ENCODE results near the gene PNPLA2. TPM values are rescaled to one million over a fixed set of nuclear protein-coding genes. Genes with fewer than 3 reads are reported as not detected.

The PNPLA2 gene
- polyA plus RNA-seq, 3 donors, result 66.0 to 79.1 (median 74.7) TPM

GRCh38 chr11:854601-855329 lies 36.1 kb downstream of the PNPLA2 start:
- no peak for DNase-seq

GRCh38 chr11:855330-855674 lies 36.6 kb downstream of the PNPLA2 start:
- no peak for DNase-seq

GRCh38 chr11:855796-856195 lies 37.1 kb downstream of the PNPLA2 start:
- DNase-seq, result no peak

GRCh38 chr11:856397-856796 lies 37.7 kb downstream of the PNPLA2 start:
- no peak for DNase-seq

- no peak for DNase-seq
These were observed 39.5 kb downstream of the PNPLA2 start for GRCh38 chr11:858053-858761.

GRCh38 chr11:858762-859339 lies 40.1 kb downstream of the PNPLA2 start:
- DNase-seq, result no peak

GRCh38 chr11:859394-860131 lies 40.8 kb downstream of the PNPLA2 start:
- DNase-seq, result peak; percentile 69

- DNase-seq, result no peak
These were observed 41.8 kb downstream of the PNPLA2 start for GRCh38 chr11:860234-861104.

- no peak for DNase-seq
These were observed 42.4 kb downstream of the PNPLA2 start for GRCh38 chr11:861105-861479.

GRCh38 chr11:862081-862661 lies 43.5 kb downstream of the PNPLA2 start:
- no peak for DNase-seq

- DNase-seq, result no peak
These were observed 43.9 kb downstream of the PNPLA2 start for GRCh38 chr11:862696-863022.

- peak; percentile 55 for DNase-seq
These were observed 44.6 kb downstream of the PNPLA2 start for GRCh38 chr11:863023-863909.

- no peak for DNase-seq
These were observed 45.5 kb downstream of the PNPLA2 start for GRCh38 chr11:863910-864827.

GRCh38 chr11:864898-865297 lies 46.2 kb downstream of the PNPLA2 start:
- DNase-seq, result no peak

- DNase-seq, result no peak
These were observed 47.0 kb downstream of the PNPLA2 start for GRCh38 chr11:865462-866430.

- DNase-seq, result no peak
These were observed 47.8 kb downstream of the PNPLA2 start for GRCh38 chr11:866481-866880.

- DNase-seq, result no peak
These were observed 49.2 kb downstream of the PNPLA2 start for GRCh38 chr11:867856-868358.

- DNase-seq, result no peak
These were observed 49.7 kb downstream of the PNPLA2 start for GRCh38 chr11:868394-868793.

Data from renal pelvis (tissue), 4 donors.